Liver (tissue), 3 donors: ENCODE measurements around the gene OGFOD3.

Experiments used
- CTCF ChIP-seq: fragments of 150-350 bp; IDR thresholded peaks from 2 replicates; pipeline ENCODE4 v1.5.1; 2017; ENCODE audit warnings: improper control_type of control experiment, low read depth, low read length; ENCODE audit not compliant: missing input control
- EGR1 ChIP-seq, 2 donors: IDR thresholded peaks; 2 replicates each; pipeline ENCODE4 v1.6.1; 2016 to 2018; ENCODE audit warnings: antibody characterized with exemption in 2 of 2, low read depth in 2 of 2
- GABPA ChIP-seq, 2 donors: IDR thresholded peaks in 1 of 2; conservative IDR thresholded peaks in 1 of 2; 2 replicates each; pipeline ENCODE4 v1.6.1; 2016; ENCODE audit warnings: antibody characterized with exemption in 2 of 2, mild to moderate bottlenecking in 1 of 2, moderate library complexity in 1 of 2
- JUND ChIP-seq, 2 donors: IDR thresholded peaks; 2 replicates each; pipeline ENCODE4 v1.6.1; 2016; ENCODE audit warnings: antibody characterized with exemption in 2 of 2
- NR2F2 ChIP-seq: IDR thresholded peaks from 2 replicates; pipeline ENCODE4 v1.6.1; 2016; ENCODE audit warnings: antibody characterized with exemption
- TAF1 ChIP-seq: conservative IDR thresholded peaks from 2 replicates; pipeline ENCODE4 v1.6.1; 2016; ENCODE audit warnings: antibody characterized with exemption, mild to moderate bottlenecking
- YY1 ChIP-seq: IDR thresholded peaks from 2 replicates; pipeline ENCODE4 v1.6.1; 2016; ENCODE audit warnings: antibody characterized with exemption, mild to moderate bottlenecking
- donor health status: healthy.
- donor health status: healthy.

DNA sequence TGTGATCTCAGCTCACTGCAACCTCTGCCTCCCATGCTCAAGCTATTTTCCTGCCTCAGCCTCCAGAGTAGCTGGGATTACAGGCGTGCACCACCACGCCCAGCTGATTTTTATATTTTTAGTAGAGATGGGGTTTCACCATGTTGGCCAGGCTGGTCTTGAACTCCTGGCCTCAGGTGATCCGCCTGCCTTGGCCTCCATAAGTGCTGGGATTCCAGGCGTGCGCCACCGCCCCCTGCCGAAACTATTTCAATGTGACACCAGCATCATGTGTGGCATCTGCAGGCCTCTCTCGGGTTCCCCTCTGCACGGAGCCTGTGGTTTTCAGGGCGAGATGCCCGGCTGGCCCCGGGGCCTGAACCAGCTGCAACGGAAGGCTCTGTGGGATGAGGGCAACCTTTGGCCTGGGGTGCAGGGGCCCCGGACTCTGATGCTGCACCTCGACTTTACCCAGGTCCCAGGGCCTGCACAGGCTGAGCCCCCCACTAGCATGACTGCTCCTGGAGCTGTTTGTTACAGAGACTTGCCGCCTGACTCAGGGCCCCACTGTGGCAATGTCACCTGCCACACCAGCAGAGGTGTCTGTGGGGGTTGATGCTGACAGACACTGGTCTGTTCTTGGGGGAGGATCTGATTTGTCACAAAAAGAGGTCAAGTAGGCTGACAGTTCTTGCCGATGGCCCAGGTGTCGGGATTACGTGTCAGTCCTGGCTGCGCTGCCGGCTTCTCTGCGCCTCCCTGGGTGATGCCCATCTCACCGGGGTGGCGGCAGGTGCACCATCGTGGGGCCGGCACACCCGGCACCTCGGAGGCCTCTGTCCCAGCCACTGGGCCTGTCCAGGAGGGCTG, 68.0 kb downstream of the OGFOD3 start:
- TF ChIP-seq CTCF (no peak), TAF1 (no peak), EGR1 (IDR thresholded peaks at IDR 0.05; ENCODE audit: low read depth in 2 of 2) (no peak), GABPA (IDR thresholded peaks at IDR 0.05 in 1 of 2, conservative IDR thresholded peaks at IDR 0.05 in 1 of 2) (no peak), YY1 (no peak), NR2F2 (no peak), JUND (IDR thresholded peaks at IDR 0.05) (no peak)
